PC-9 (cell line): ENCODE measurements around the gene PRKAG1. TPM values are rescaled to one million over a fixed set of nuclear protein-coding genes. Genes with fewer than 3 reads are reported as not detected.

ENCODE experiments used
- BruUV-seq: library from RNA; stranded (reverse); fragments of 400-500 nt; replicated peaks from 2 replicates; lab custom pipeline; 2021; lab: Mats Ljungman, UMichigan
- CTCF ChIA-PET: fragments of 300-600 bp; sonication (Branson Sonifier 250); formaldehyde crosslinking; loops from one replicate; lab custom pipeline; 2022; ENCODE audit warnings: antibody characterized with exemption; lab: Charles Lee
- POLR2A ChIA-PET: fragments of 300-600 bp; sonication (Branson Sonifier 250); formaldehyde crosslinking; loops from one replicate; lab custom pipeline; 2022; ENCODE audit warnings: antibody characterized with exemption; ENCODE audit not compliant: unreplicated experiment; lab: Charles Lee
- DNase-seq, 2 experiments: peaks; one replicate each; pipeline versions ENCODE4 v3.0.0 to v3.0.0-alpha.2; 2015 to 2022; ENCODE audit warnings: mixed read lengths in 1 of 2
- H2AFZ ChIP-seq: fragments of 200-600 bp; sonication (generic); 2 replicates; pipeline ENCODE4 v1.8.1; 2017; ENCODE audit warnings: antibody characterized with exemption
- H3F3A ChIP-seq: fragments of 200-600 bp; sonication (generic); 2 replicates; pipeline ENCODE4 v1.8.1; 2017; ENCODE audit warnings: antibody characterized with exemption, mild to moderate bottlenecking, low read depth; ENCODE audit not compliant: insufficient read depth
- H3K27ac ChIP-seq: fragments of 200-600 bp; sonication (generic); 2 replicates; pipeline ENCODE4 v1.6.1; 2016; ENCODE audit warnings: mixed run types
- H3K27me3 ChIP-seq: fragments of 200-600 bp; sonication (generic); 2 replicates; pipeline ENCODE4 v1.6.1; 2016; ENCODE audit warnings: low read depth, mixed run types; ENCODE audit not compliant: insufficient read depth
- H3K36me3 ChIP-seq: fragments of 200-600 bp; sonication (generic); 2 replicates; pipeline ENCODE4 v1.6.1; 2016; ENCODE audit warnings: low read depth, mixed run types
- H3K4me1 ChIP-seq: fragments of 200-600 bp; sonication (generic); replicated peaks from 2 replicates; pipeline ENCODE4 v1.6.1; 2016; ENCODE audit warnings: mixed run types; ENCODE audit not compliant: insufficient read depth
- H3K4me2 ChIP-seq: fragments of 200-600 bp; sonication (generic); 2 replicates; pipeline ENCODE4 v1.6.1; 2017; ENCODE audit warnings: mixed run types
- H3K4me3 ChIP-seq: fragments of 200-600 bp; sonication (generic); 2 replicates; pipeline ENCODE4 v1.6.1; 2016; ENCODE audit warnings: mixed run types
- H3K79me2 ChIP-seq: fragments of 200-600 bp; sonication (generic); 2 replicates; pipeline ENCODE4 v1.6.1; 2017; ENCODE audit warnings: low read depth, mixed run types
- H3K9me2 ChIP-seq: fragments of 200-600 bp; sonication (generic); 2 replicates; pipeline ENCODE4 v1.8.1; 2017; ENCODE audit warnings: mild to moderate bottlenecking; ENCODE audit not compliant: insufficient read depth
- H3K9me3 ChIP-seq: fragments of 200-600 bp; sonication (generic); 2 replicates; pipeline ENCODE4 v1.8.1; 2016; ENCODE audit warnings: low read depth; ENCODE audit not compliant: insufficient read depth
- H4K20me1 ChIP-seq: fragments of 200-600 bp; sonication (generic); 2 replicates; pipeline ENCODE4 v1.8.1; 2017; ENCODE audit not compliant: insufficient read depth
- CTCF ChIP-seq: fragments of 200-600 bp; sonication (generic); conservative IDR thresholded peaks from 2 replicates; pipeline ENCODE4 v1.6.1; 2017; ENCODE audit warnings: mixed run types, antibody characterized with exemption, mild to moderate bottlenecking, moderate library complexity
- EZH2 ChIP-seq: fragments of 200-600 bp; sonication (generic); IDR thresholded peaks from 2 replicates; pipeline ENCODE4 v1.8.0; 2017; ENCODE audit warnings: antibody characterized with exemption, low read depth
- intact Hi-C: fragments of 100-400 bp; cut with micrococcal nuclease; formaldehyde crosslinking; loops from one replicate; pipeline ENCODE4 v1.10.0; 2022; ENCODE audit not compliant: unreplicated experiment
- total RNA-seq: library from RNA; stranded (reverse); gene quantifications from 2 replicates; pipeline ENCODE4 v1.2.3, GENCODE V29; 2021

PRKAG1 gene
- total RNA-seq, 1 experiment from 2014 or later, result 53.6 TPM

- Histone ChIP-seq H2AFZ (no peak overlapping the region), H3F3A (peaks cover 6% of the 10 kb centered on the region; the same call in 1 of the 2 replicates), H4K20me1 (no peaks in the 10 kb centered on the region), H3K9me2 (no peaks in the 10 kb centered on the region), H3K4me2 (no peak overlapping the region), H3K27me3 (no peaks in the 10 kb centered on the region), H3K79me2 (peaks cover 4% of the 10 kb centered on the region), H3K27ac (no peak overlapping the region), H3K4me3 (no peak overlapping the region), H3K9me3 (no peaks in the 10 kb centered on the region), H3K36me3 (no peaks in the 10 kb centered on the region), H3K4me1 (0 out of 2 replicates have a peak, but pooled peaks cover 7% of the 10 kb centered on the region)
- no peak for DNase-seq
- POLR2A ChIA-PET, result no interaction called here
- BruUV-seq, result no TSS peak
- TF ChIP-seq CTCF (no peak), EZH2 (no peak)
- intact Hi-C loops, result no loop called here
- CTCF ChIA-PET, result no interaction called here
Measured at GRCh38 chr12:48961801-48962200, 56.8 kb downstream of the PRKAG1 start.

- Histone ChIP-seq H4K20me1 (no peaks in the 10 kb centered on the region), H3K4me3 (no peak overlapping the region), H3F3A (peaks cover 6% of the 10 kb centered on the region; the same call in 1 of the 2 replicates), H2AFZ (no peak overlapping the region), H3K36me3 (no peaks in the 10 kb centered on the region), H3K4me1 (0 out of 2 replicates have a peak, but pooled peaks cover 7% of the 10 kb centered on the region), H3K9me3 (no peaks in the 10 kb centered on the region), H3K79me2 (peaks cover 8% of the 10 kb centered on the region), H3K27ac (no peak overlapping the region), H3K4me2 (no peak overlapping the region), H3K27me3 (no peaks in the 10 kb centered on the region), H3K9me2 (no peaks in the 10 kb centered on the region)
- ChIA-PET POLR2A (no interaction called here), CTCF (no interaction called here)
- no peak for TF ChIP-seq EZH2
- TF ChIP-seq CTCF, result no peak
- no TSS peak for BruUV-seq
- intact Hi-C loops, result no loop called here
- no peak for DNase-seq
Measured at GRCh38 chr12:48961331-48961730, 57.2 kb downstream of the PRKAG1 start.

- Histone ChIP-seq H3K9me2 (no peaks in the 10 kb centered on the region), H3K4me3 (no peak overlapping the region), H3K79me2 (peaks cover 13% of the 10 kb centered on the region), H3K9me3 (no peaks in the 10 kb centered on the region), H3K4me2 (no peak overlapping the region), H4K20me1 (peaks cover 4% of the 10 kb centered on the region), H3K27ac (no peak overlapping the region), H3K36me3 (peaks cover under 1% of the 10 kb centered on the region; the same call in 1 of the 2 replicates), H2AFZ (no peak overlapping the region), H3K27me3 (no peaks in the 10 kb centered on the region), H3F3A (peaks cover 8% of the 10 kb centered on the region; the same call in 1 of the 2 replicates), H3K4me1 (peaks cover 10% of the 10 kb centered on the region)
- no peak for DNase-seq
- TF ChIP-seq CTCF (no peak), EZH2 (no peak)
- ChIA-PET CTCF (no interaction called here), POLR2A (no interaction called here)
- intact Hi-C loops, result no loop called here
- BruUV-seq, result no TSS peak
Measured at GRCh38 chr12:48960834-48961233, 57.7 kb downstream of the PRKAG1 start.
